AG04449 (cell line): ENCODE results near the gene MYRIP.

Source experiments
- CTCF ChIA-PET: fragments of 350-600 bp; formaldehyde crosslinking; extraction: SDS; loops from one replicate; lab custom pipeline; 2021; ENCODE audit warnings: antibody characterized with exemption; lab: Yijun Ruan, JAX
- POLR2A ChIA-PET: fragments of 400-600, 350-600 bp; formaldehyde crosslinking; extraction: SDS; loops from one replicate; lab custom pipeline; 2020; ENCODE audit warnings: antibody characterized with exemption, inconsistent platforms; lab: Yijun Ruan, JAX
- DNase-seq: peaks from one replicate; pipeline ENCODE4 v3.0.0-alpha.2; 2010; ENCODE audit warnings: low read depth, low spot score
- H3K4me3 ChIP-seq: 2 replicates; pipeline ENCODE4 v1.5.1; 2011; ENCODE audit warnings: low read depth, mild to moderate bottlenecking, control low read depth, low read length
- CTCF ChIP-seq: IDR thresholded peaks from one replicate; pipeline ENCODE4 v1.5.1; 2011; ENCODE audit warnings: mild to moderate bottlenecking, moderate library complexity, low read length, control low read depth, inconsistent platforms; ENCODE audit not compliant: insufficient read depth; ENCODE audit errors: missing control alignments

MYRIP gene

GRCh38 chr3:40016391-40016790 is 207.0 kb downstream of the MYRIP start:
- no peak for DNase-seq
- CTCF ChIA-PET, result no interaction called here
- POLR2A ChIA-PET, result no interaction called here
- TF ChIP-seq CTCF, result no peak
- no peak overlapping the region for H3K4me3 ChIP-seq

GRCh38 chr3:40018369-40018768 is 209.0 kb downstream of the MYRIP start:
- no peak for DNase-seq
- no peak for TF ChIP-seq CTCF
- POLR2A ChIA-PET, result no interaction called here
- H3K4me3 ChIP-seq, result no peak overlapping the region
- CTCF ChIA-PET, result no interaction called here

- CTCF ChIA-PET, result no interaction called here
Observed at GRCh38 chr3:40019376-40019775, 210.0 kb downstream of the MYRIP start.

GRCh38 chr3:40020689-40021088 is 211.3 kb downstream of the MYRIP start:
- TF ChIP-seq CTCF, result no peak
- H3K4me3 ChIP-seq, result no peak overlapping the region
- no peak for DNase-seq
- CTCF ChIA-PET, result interaction anchor here (0.9 kb wide), 1 partner anchor 9 kb away, joined by 3 read pairs; no protein-coding TSS in a partner anchor
- POLR2A ChIA-PET, result no interaction called here

More at GRCh38 chr3:40019376-40019775, 210.0 kb downstream of the MYRIP start:
- H3K4me3 ChIP-seq, result no peak overlapping the region
- DNase-seq, result no peak
- POLR2A ChIA-PET, result no interaction called here
- no peak for TF ChIP-seq CTCF

- DNase-seq, result no peak
- no peak for TF ChIP-seq CTCF
- no peak overlapping the region for H3K4me3 ChIP-seq
- POLR2A ChIA-PET, result no interaction called here
- CTCF ChIA-PET, result interaction anchor here (1.1 to 1.2 kb wide), 2 partner anchors 17 to 30 kb away, joined by 3 to 4 read pairs; no protein-coding TSS in a partner anchor
Observed at GRCh38 chr3:40021338-40021737, 211.9 kb downstream of the MYRIP start.

- TF ChIP-seq CTCF, result no peak
- no peak for DNase-seq
- ChIA-PET CTCF (interaction anchor here (1.2 kb wide), 1 partner anchor 31 kb away, joined by 4 read pairs; no protein-coding TSS in a partner anchor), POLR2A (no interaction called here)
- H3K4me3 ChIP-seq, result no peak overlapping the region
Observed at GRCh38 chr3:40022297-40022827, 213.0 kb downstream of the MYRIP start.
